Type B pancreatic cell (in vitro differentiated cells): ENCODE data around the gene ATP5ME. TPM values are rescaled to one million over a fixed set of nuclear protein-coding genes. Genes with fewer than 3 reads are reported as not detected.
"Not testable (repeated sequence)": the region's sequence is repeated elsewhere in the genome, so short reads cannot be mapped to it uniquely, and the experiment has no call there.

Source experiments
- DNase-seq: peaks from one replicate; pipeline ENCODE4 v3.0.0; 2021; ENCODE audit warnings: mixed read lengths; ENCODE audit not compliant: unreplicated experiment; ENCODE audit errors: extremely low spot score
- H3K27ac Mint-ChIP-seq: 2 replicates; pipeline ENCODE4 v1.8.0; 2021; ENCODE audit warnings: mild to moderate bottlenecking, mixed read lengths
- H3K27me3 Mint-ChIP-seq: 2 replicates; pipeline ENCODE4 v1.8.0; 2021; ENCODE audit warnings: mixed read lengths
- H3K36me3 Mint-ChIP-seq: 2 replicates; pipeline ENCODE4 v1.8.0; 2021; ENCODE audit warnings: mixed read lengths
- H3K4me1 Mint-ChIP-seq: one replicate; pipeline ENCODE4 v1.8.0; 2021; ENCODE audit warnings: mixed read lengths; ENCODE audit not compliant: unreplicated experiment
- H3K4me3 Mint-ChIP-seq: 2 replicates; pipeline ENCODE4 v1.8.0; 2021; ENCODE audit warnings: mild to moderate bottlenecking, mixed read lengths
- H3K9me3 Mint-ChIP-seq: 2 replicates; pipeline ENCODE4 v1.8.0; 2021; ENCODE audit warnings: mixed read lengths
- total RNA-seq: library from RNA; stranded (reverse); gene quantifications from 2 replicates; pipeline ENCODE4 v1.2.1, GENCODE V29; 2021; ENCODE audit warnings: low replicate concordance
- TF ChIP-seq, protein P1 (sequence below): fragments of 200-600 bp; sonication (generic); conservative IDR thresholded peaks from 2 replicates; pipeline ENCODE4 v1.5.0; 2021; ENCODE audit warnings: antibody characterized with exemption, mild to moderate bottlenecking

ATP5ME gene
- total RNA-seq, 1 donor from 2014 or later: 285 TPM

- DNase-seq: no peak
- no peaks in the 10 kb centered on the region for H3K4me1 Mint-ChIP-seq
- no peak overlapping the region for H3K4me3 Mint-ChIP-seq
- no peak overlapping the region for H3K27ac Mint-ChIP-seq
- no peaks in the 10 kb centered on the region for H3K36me3 Mint-ChIP-seq
- H3K27me3 Mint-ChIP-seq: peaks cover 9% of the 10 kb centered on the region
- TF ChIP-seq, protein P1, sequence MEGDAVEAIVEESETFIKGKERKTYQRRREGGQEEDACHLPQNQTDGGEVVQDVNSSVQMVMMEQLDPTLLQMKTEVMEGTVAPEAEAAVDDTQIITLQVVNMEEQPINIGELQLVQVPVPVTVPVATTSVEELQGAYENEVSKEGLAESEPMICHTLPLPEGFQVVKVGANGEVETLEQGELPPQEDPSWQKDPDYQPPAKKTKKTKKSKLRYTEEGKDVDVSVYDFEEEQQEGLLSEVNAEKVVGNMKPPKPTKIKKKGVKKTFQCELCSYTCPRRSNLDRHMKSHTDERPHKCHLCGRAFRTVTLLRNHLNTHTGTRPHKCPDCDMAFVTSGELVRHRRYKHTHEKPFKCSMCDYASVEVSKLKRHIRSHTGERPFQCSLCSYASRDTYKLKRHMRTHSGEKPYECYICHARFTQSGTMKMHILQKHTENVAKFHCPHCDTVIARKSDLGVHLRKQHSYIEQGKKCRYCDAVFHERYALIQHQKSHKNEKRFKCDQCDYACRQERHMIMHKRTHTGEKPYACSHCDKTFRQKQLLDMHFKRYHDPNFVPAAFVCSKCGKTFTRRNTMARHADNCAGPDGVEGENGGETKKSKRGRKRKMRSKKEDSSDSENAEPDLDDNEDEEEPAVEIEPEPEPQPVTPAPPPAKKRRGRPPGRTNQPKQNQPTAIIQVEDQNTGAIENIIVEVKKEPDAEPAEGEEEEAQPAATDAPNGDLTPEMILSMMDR: no peak
- peaks cover 4% of the 10 kb centered on the region for H3K9me3 Mint-ChIP-seq
Measured at GRCh38 chr4:636628-637159, 37.4 kb downstream of the ATP5ME start.

GRCh38 chr4:635851-636627 lies 38.0 kb downstream of the ATP5ME start:
- H3K27ac Mint-ChIP-seq: no peak overlapping the region
- no peak for DNase-seq
- no peak overlapping the region for H3K4me3 Mint-ChIP-seq

DNA sequence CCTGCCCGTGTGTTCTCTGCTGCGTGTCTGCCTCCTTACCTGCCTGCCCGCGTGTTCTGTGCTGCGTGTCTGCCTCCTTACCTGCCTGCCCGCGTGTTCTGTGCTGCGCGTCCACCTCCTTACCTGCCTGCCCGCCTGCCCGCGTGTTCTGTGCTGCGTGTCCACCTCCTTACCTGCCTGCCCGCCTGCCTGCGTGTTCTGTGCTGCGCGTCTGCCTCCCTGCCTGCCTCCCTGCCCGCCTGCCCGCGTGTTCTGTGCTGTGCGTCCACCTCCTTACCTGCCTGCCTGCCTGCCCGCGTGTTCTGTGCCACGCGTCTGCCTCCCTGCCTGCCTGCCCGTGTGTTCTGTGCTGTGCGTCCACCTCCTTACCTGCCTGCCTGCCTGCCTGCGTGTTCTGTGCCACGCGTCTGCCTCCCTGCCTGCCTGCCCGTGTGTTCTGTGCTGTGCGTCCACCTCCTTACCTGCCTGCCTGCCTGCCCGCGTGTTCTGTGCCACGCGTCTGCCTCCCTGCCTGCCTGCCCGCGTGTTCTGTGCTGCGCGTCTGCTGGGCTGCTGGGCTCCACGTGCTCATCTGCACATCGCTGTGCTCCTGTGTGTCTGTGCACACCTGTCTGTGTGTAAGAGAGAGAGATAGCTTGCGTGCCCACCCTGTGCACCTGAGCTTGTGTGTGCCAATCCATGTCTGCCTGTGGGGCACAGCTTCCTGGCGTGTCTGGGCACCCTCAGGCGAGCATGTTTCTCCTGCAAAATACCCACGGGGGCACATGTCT lies 38.8 kb downstream of the ATP5ME start:
- H3K27ac Mint-ChIP-seq, DNase-seq, H3K4me3 Mint-ChIP-seq, H3K36me3 Mint-ChIP-seq, H3K4me1 Mint-ChIP-seq, H3K9me3 Mint-ChIP-seq: not testable (repeated sequence)
- H3K27me3 Mint-ChIP-seq: peaks cover 14% of the 10 kb centered on the region

More at GRCh38 chr4:635851-636627, 38.0 kb downstream of the ATP5ME start:
- Mint-ChIP-seq H3K27me3 (peaks cover 13% of the 10 kb centered on the region), H3K9me3 (peaks cover 4% of the 10 kb centered on the region), H3K36me3 (no peaks in the 10 kb centered on the region), H3K4me1 (no peaks in the 10 kb centered on the region)
- TF ChIP-seq, protein P1: no peak

DNA sequence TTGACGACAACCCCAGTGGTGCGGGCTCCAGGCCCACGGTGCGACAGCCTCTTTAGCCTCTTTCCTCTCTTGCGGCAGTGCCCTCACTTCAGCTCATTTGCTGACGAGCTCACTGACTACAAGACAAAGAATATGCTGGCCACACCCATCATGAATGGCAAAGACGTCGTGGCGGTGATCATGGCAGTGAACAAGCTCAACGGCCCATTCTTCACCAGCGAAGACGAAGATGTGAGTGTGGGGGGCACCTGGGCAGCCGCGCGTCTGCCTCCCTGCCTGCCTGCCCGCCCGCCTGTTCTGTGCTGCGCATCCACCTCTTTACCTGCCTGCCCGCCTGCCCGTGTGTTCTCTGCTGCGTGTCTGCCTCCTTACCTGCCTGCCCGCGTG lies 39.5 kb downstream of the ATP5ME start:
- Mint-ChIP-seq H3K4me3 (no peak overlapping the region), H3K36me3 (no peaks in the 10 kb centered on the region), H3K27ac (no peak overlapping the region), H3K9me3 (no peaks in the 10 kb centered on the region), H3K4me1 (no peaks in the 10 kb centered on the region), H3K27me3 (peaks cover 14% of the 10 kb centered on the region)
- DNase-seq: no peak
- TF ChIP-seq, protein P1: no peak

DNA sequence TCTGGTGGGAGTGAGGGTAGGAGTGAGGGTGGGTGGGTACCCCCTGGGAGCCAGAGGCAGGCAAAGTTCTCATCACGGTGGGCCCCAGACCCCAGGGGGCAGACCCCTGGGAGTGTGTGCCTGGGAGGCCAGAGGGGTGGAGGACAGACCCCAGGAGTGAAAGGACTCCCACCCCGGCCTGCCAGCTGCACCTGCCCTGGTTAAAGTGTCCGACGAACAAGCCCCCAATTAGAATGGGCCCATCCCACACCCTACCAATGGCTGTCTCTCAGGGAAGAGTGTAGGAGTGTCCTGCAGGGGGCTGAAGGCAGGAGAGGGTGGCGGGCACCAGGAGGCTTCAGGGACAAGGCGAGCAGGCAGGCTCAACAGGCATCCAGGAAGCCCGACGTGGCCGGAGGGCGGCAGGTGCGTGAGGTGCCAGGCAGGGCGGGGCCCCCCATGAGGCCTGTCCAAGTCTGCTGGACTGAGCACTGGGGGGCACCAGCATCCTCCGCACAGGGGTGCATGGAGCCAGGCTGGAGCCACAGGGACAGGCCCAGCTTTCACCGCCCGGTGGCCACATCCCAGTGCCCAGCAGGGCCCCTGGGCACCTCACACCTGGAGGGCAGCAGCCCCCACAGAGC lies 40.0 kb downstream of the ATP5ME start:
- Mint-ChIP-seq H3K36me3 (no peaks in the 10 kb centered on the region), H3K27me3 (peaks cover 14% of the 10 kb centered on the region), H3K27ac (no peak overlapping the region), H3K4me3 (no peak overlapping the region), H3K4me1 (no peaks in the 10 kb centered on the region), H3K9me3 (no peaks in the 10 kb centered on the region)
- TF ChIP-seq, protein P1: no peak
- no peak for DNase-seq
